Activated B cell treated with CpG ODN at 0.5 μM for 24 hours (primary cell): Measurements from ENCODE around the gene NME3. TPM values are rescaled to one million over a fixed set of nuclear protein-coding genes. Genes with fewer than 3 reads are reported as not detected.

Experiments used
- ATAC-seq: fragments of 200-7000 bp; cut with Tn5 transposase; one replicate; pipeline ENCODE4 v1.10.0; 2021; ENCODE audit warnings: low read depth, mild to moderate bottlenecking, moderate library complexity
- CTCF ChIA-PET: fragments of 350-600 bp; sonication (Branson Sonifier 250); formaldehyde crosslinking; loops from one replicate; lab custom pipeline; 2021; ENCODE audit warnings: antibody characterized with exemption; lab: Charles Lee
- POLR2A ChIA-PET: fragments of 350-600 bp; sonication (Branson Sonifier 250); formaldehyde crosslinking; loops from one replicate; lab custom pipeline; 2021; ENCODE audit warnings: antibody characterized with exemption; lab: Charles Lee
- DNase-seq: peaks from one replicate; pipeline ENCODE4 v3.0.0; 2022
- H3K27ac Mint-ChIP-seq: one replicate; pipeline ENCODE4 v1.8.0; 2020; ENCODE audit warnings: mixed read lengths
- H3K27me3 Mint-ChIP-seq: one replicate; pipeline ENCODE4 v1.8.0; 2021; ENCODE audit warnings: mixed read lengths
- H3K36me3 Mint-ChIP-seq: one replicate; pipeline ENCODE4 v1.8.0; 2021; ENCODE audit warnings: low read depth, mixed read lengths
- H3K4me1 Mint-ChIP-seq: one replicate; pipeline ENCODE4 v1.8.0; 2021; ENCODE audit warnings: mixed read lengths
- H3K4me3 Mint-ChIP-seq: one replicate; pipeline ENCODE4 v1.8.0; 2020; ENCODE audit warnings: mild to moderate bottlenecking, mixed read lengths
- H3K9me3 Mint-ChIP-seq: one replicate; pipeline ENCODE4 v1.8.0; 2020; ENCODE audit warnings: mixed read lengths
- CTCF ChIP-seq: fragments of 200-600 bp; IDR thresholded peaks from one replicate; pipeline ENCODE4 v1.8.0; 2022; ENCODE audit warnings: antibody characterized with exemption, mild to moderate bottlenecking
- intact Hi-C: fragments of 100-400 bp; cut with micrococcal nuclease; formaldehyde crosslinking; loops from one replicate; pipeline ENCODE4 v1.15.1; 2024
- total RNA-seq: library from RNA; stranded (reverse); gene quantifications from 2 replicates; pipeline ENCODE4 v1.2.3, GENCODE V29; 2022

Gene NME3
- total RNA-seq, 1 donor from 2014 or later: 57.8 TPM

- no peaks in the 10 kb centered on the region for H3K4me1 Mint-ChIP-seq
- ChIA-PET CTCF (no interaction called here), POLR2A (no interaction called here)
- no peak for DNase-seq
- ATAC-seq: no peak
- no peak overlapping the region for H3K27ac Mint-ChIP-seq
- H3K4me3 Mint-ChIP-seq: no peak overlapping the region
- intact Hi-C loops: no loop called here
- peaks cover 57% of the 10 kb centered on the region for H3K36me3 Mint-ChIP-seq
- no peaks in the 10 kb centered on the region for H3K9me3 Mint-ChIP-seq
- H3K27me3 Mint-ChIP-seq: no peaks in the 10 kb centered on the region
- TF ChIP-seq CTCF: no peak
Measured at GRCh38 chr16:1759511-1759910, 11.8 kb downstream of the NME3 start.

- CTCF ChIA-PET: no interaction called here
- ATAC-seq: no peak
- H3K27ac Mint-ChIP-seq: no peak overlapping the region
- intact Hi-C loops: no loop called here
- H3K36me3 Mint-ChIP-seq: peaks cover 61% of the 10 kb centered on the region
- H3K9me3 Mint-ChIP-seq: no peaks in the 10 kb centered on the region
- POLR2A ChIA-PET: interaction anchor here (0.6 kb wide), 2 partner anchors 42 to 500 kb away, joined by 4 read pairs; no protein-coding TSS in a partner anchor
- TF ChIP-seq CTCF: no peak
- no peak for DNase-seq
- no peaks in the 10 kb centered on the region for H3K4me1 Mint-ChIP-seq
- no peak overlapping the region for H3K4me3 Mint-ChIP-seq
- H3K27me3 Mint-ChIP-seq: no peaks in the 10 kb centered on the region
Measured at GRCh38 chr16:1758923-1759322, 12.4 kb downstream of the NME3 start.

GRCh38 chr16:1757714-1758461 is 13.5 kb downstream of the NME3 start:
- H3K36me3 Mint-ChIP-seq: peaks cover 62% of the 10 kb centered on the region

DNA sequence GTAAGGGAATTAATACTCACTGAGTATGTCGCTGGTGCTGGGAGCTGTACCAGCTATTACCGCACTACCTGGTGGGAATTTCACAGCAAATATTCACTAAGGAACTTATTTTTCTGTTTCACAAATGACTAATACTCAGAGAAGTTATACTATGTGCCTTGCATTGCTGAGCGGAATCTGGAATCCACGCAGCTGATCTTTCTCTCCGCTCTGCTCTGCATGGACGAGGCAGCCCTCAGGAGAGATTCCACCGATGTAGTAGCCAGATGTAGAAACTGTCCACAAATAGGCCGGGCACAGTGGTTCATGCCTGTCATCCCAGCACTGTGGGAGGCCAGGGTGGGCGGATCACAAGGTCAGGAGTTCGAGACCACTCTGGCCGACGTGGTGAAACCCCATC is 17.1 kb downstream of the NME3 start:
- peaks cover 62% of the 10 kb centered on the region for H3K36me3 Mint-ChIP-seq

More at GRCh38 chr16:1757714-1758461, 13.5 kb downstream of the NME3 start:
- Mint-ChIP-seq H3K9me3 (no peaks in the 10 kb centered on the region), H3K4me3 (no peak overlapping the region), H3K4me1 (no peaks in the 10 kb centered on the region), H3K27ac (no peak overlapping the region), H3K27me3 (no peaks in the 10 kb centered on the region)
- TF ChIP-seq CTCF: no peak
- intact Hi-C loops: no loop called here
- POLR2A ChIA-PET: interaction anchor here (1.0 kb wide), 1 partner anchor 25 kb away, joined by 3 read pairs; the partner anchor contains the start of genes NUBP2 and SPSB3
- no peak for DNase-seq
- no peak for ATAC-seq
- CTCF ChIA-PET: no interaction called here

More for the DNA sequence above, 17.1 kb downstream of the NME3 start:
- DNase-seq (no peak), ATAC-seq (no peak)
- H3K27me3 Mint-ChIP-seq: no peaks in the 10 kb centered on the region
- H3K27ac Mint-ChIP-seq: no peak overlapping the region
- CTCF ChIA-PET: no interaction called here
- H3K9me3 Mint-ChIP-seq: no peaks in the 10 kb centered on the region
- H3K4me3 Mint-ChIP-seq: no peak overlapping the region
- no peaks in the 10 kb centered on the region for H3K4me1 Mint-ChIP-seq
- intact Hi-C loops: no loop called here
- TF ChIP-seq CTCF: no peak
- POLR2A ChIA-PET: interaction anchor here (0.7 kb wide), 1 partner anchor 89 kb away, joined by 3 read pairs; no protein-coding TSS in a partner anchor
